ENCODE measurements around the gene OR10G7. TPM values are rescaled to one million over a fixed set of nuclear protein-coding genes. Genes with fewer than 3 reads are reported as not detected.

OR10G7 gene
- total and polyA plus RNA-seq, 2 donors (not counting 3 experiments of a cell fraction or from before 2014, with no cell fraction given): not detected

DNA sequence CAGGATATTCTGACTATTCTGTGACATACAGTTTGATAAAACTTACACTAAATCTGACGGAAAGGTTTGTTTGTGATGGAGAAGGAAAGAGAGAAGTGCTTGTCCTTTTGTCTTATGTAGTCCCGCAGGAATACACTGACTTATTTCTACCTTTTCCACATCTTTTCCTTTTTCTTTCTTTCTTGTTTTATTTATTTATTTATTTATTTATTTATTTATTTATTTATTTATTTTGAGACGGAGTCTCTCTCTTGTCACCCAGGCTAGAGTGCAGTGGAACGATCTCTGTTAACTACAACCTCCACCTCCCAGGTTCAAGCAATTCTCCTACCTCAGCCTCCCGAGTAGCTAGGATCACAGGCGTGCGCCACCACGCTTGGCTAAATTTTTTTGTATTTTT, 31.0 kb upstream of the OR10G7 start:
- Histone ChIP-seq H3K9ac (replicated peaks; ENCODE audit: extremely low read depth, insufficient read depth, low read length) (no peak overlapping the region), H3K36me3 (ENCODE audit: control insufficient read depth in 2 of 2, extremely low read depth in 1 of 2, insufficient read depth in 2 of 2, low read length in 2 of 2) (no peaks in the 10 kb centered on the region), H3K79me2 (ENCODE audit: control insufficient read depth, insufficient read depth, low read length) (no peaks in the 10 kb centered on the region), H4K20me1 (replicated peaks; ENCODE audit: control insufficient read depth, extremely low read depth, insufficient read depth, low read length) (no peaks in the 10 kb centered on the region), H3K27me3 (ENCODE audit: control insufficient read depth in 2 of 2, insufficient read depth in 2 of 2, low read length in 2 of 2) (peaks cover 13 to 24% of the 10 kb centered on the region in 2 experiments), H2AFZ (ENCODE audit: low read depth, low read length) (no peak overlapping the region), H3K9me1 (replicated peaks; ENCODE audit: control insufficient read depth, extremely low read depth, insufficient read depth, low read length) (no peaks in the 10 kb centered on the region), H3K27ac (ENCODE audit: insufficient read depth, low read depth, low read length) (no peak overlapping the region), H3K4me2 (ENCODE audit: insufficient read depth, low read length) (no peak overlapping the region), H3K4me1 (ENCODE audit: control insufficient read depth, extremely low read depth, insufficient read depth, low read length) (peaks cover 8% of the 10 kb centered on the region), H3K4me3 (replicated peaks in 1 of 3; ENCODE audit: insufficient read depth in 1 of 3, low read depth in 1 of 3, low read length in 3 of 3) (no peak overlapping the region), H3K9me3 (replicated peaks; ENCODE audit: control insufficient read depth, insufficient read depth, low read length) (no peaks in the 10 kb centered on the region)
- POLR2A ChIA-PET: no interaction called here
- no peak for TF ChIP-seq EZH2 (IDR thresholded peaks at IDR 0.05; ENCODE audit: borderline replicate concordance, low read depth, low read length, severe bottlenecking)
- no peak for TF ChIP-seq JUN (IDR thresholded peaks at IDR 0.05; ENCODE audit: borderline replicate concordance, insufficient read depth, insufficient read length, low read depth)
- TF ChIP-seq FOS (IDR thresholded peaks at IDR 0.05; ENCODE audit: borderline replicate concordance, insufficient read depth, low read length): no peak
- TF ChIP-seq MYC (IDR thresholded peaks at IDR 0.05; ENCODE audit: low read depth, low read length): no peak
- TF ChIP-seq POLR2AphosphoS5 (IDR thresholded peaks at IDR 0.05; ENCODE audit: insufficient read depth, low read depth, low read length): no peak
- TF ChIP-seq POLR2A (IDR thresholded peaks at IDR 0.05; ENCODE audit: low read depth, low read length): no peak
- TF ChIP-seq, protein P1, sequence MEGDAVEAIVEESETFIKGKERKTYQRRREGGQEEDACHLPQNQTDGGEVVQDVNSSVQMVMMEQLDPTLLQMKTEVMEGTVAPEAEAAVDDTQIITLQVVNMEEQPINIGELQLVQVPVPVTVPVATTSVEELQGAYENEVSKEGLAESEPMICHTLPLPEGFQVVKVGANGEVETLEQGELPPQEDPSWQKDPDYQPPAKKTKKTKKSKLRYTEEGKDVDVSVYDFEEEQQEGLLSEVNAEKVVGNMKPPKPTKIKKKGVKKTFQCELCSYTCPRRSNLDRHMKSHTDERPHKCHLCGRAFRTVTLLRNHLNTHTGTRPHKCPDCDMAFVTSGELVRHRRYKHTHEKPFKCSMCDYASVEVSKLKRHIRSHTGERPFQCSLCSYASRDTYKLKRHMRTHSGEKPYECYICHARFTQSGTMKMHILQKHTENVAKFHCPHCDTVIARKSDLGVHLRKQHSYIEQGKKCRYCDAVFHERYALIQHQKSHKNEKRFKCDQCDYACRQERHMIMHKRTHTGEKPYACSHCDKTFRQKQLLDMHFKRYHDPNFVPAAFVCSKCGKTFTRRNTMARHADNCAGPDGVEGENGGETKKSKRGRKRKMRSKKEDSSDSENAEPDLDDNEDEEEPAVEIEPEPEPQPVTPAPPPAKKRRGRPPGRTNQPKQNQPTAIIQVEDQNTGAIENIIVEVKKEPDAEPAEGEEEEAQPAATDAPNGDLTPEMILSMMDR (IDR thresholded peaks at IDR 0.05; ENCODE audit: extremely low read depth in 1 of 2, insufficient read depth in 1 of 2, low read depth in 1 of 2, low read length in 2 of 2): no peak
- TF ChIP-seq MAX (IDR thresholded peaks at IDR 0.05; ENCODE audit: insufficient read depth, insufficient read length): no peak
- TF ChIP-seq GATA2 (IDR thresholded peaks at IDR 0.05; ENCODE audit: insufficient read depth, insufficient read length, low read depth, low read length): no peak
- DNase-seq (ENCODE audit: low read depth, low spot score) (no peak), FAIRE-seq (no peak)
- dilution Hi-C loops (cut with MboI; ENCODE audit: extremely low pct_ligation_motif_present, low sequenced_read_pairs): no loop called here
- CTCF ChIA-PET: interaction anchor here (0.9 to 5.1 kb wide), 42 partner anchors 8 to 652 kb away, joined by 3 to 363 read pairs (median 6); partner anchors contain the start of genes OR10G7 and VWA5A
- no TSS peak for BruUV-seq (replicated peaks)
- intact Hi-C loops (cut with micrococcal nuclease): loop anchor here (5.0 kb wide), 1 partner anchor 515 kb away; no protein-coding TSS in a partner anchor

Measured in endothelial cell of umbilical vein (primary cell).